HEK293 (cell line): Measurements from ENCODE around the gene KLHL17.
A peak's percentile ranks its signal among the peaks of the same experiment; 100 is the strongest.

ENCODE experiments used
- BCL11B ChIP-seq: fragments of 450-650 bp; formaldehyde crosslinking; IDR thresholded peaks from 2 replicates; pipeline ENCODE4 v1.5.1; 2016; ENCODE audit warnings: low read depth, missing biosample characterization, missing genetic modification characterization
- GLI4 ChIP-seq: fragments of 450-650 bp; formaldehyde crosslinking; IDR thresholded peaks from 2 replicates; pipeline ENCODE4 v1.5.1; 2016; ENCODE audit warnings: missing biosample characterization, missing genetic modification characterization
- GLIS2 ChIP-seq: fragments of 450-650 bp; formaldehyde crosslinking; IDR thresholded peaks from 2 replicates; pipeline ENCODE4 v1.5.1; 2016; ENCODE audit warnings: missing biosample characterization, missing genetic modification characterization
- INSM2 ChIP-seq: fragments of 450-650 bp; formaldehyde crosslinking; IDR thresholded peaks from 2 replicates; pipeline ENCODE4 v1.5.1; 2016; ENCODE audit warnings: missing biosample characterization, missing genetic modification characterization
- MYNN ChIP-seq: fragments of 450-650 bp; formaldehyde crosslinking; IDR thresholded peaks from 2 replicates; pipeline ENCODE4 v1.5.1; 2016; ENCODE audit warnings: missing biosample characterization, missing genetic modification characterization, borderline replicate concordance
- OSR2 ChIP-seq: fragments of 450-650 bp; formaldehyde crosslinking; IDR thresholded peaks from 2 replicates; pipeline ENCODE4 v1.5.1; 2016; ENCODE audit warnings: missing biosample characterization, missing genetic modification characterization
- TCF7L2 ChIP-seq: IDR thresholded peaks from 2 replicates; pipeline ENCODE4 v1.6.1; 2011; ENCODE audit warnings: low read depth, mild to moderate bottlenecking, inconsistent platforms, low read length, moderate library complexity, borderline replicate concordance
- WT1 ChIP-seq: fragments of 450-650 bp; formaldehyde crosslinking; IDR thresholded peaks from 2 replicates; pipeline ENCODE4 v1.5.1; 2016; ENCODE audit warnings: missing biosample characterization, missing genetic modification characterization
- ZBTB17 ChIP-seq: fragments of 450-650 bp; formaldehyde crosslinking; IDR thresholded peaks from 2 replicates; pipeline ENCODE4 v1.5.1; 2016; ENCODE audit warnings: missing biosample characterization, missing genetic modification characterization
- ZBTB26 ChIP-seq: fragments of 450-650 bp; formaldehyde crosslinking; optimal IDR thresholded peaks from 2 replicates; pipeline ENCODE3; 2016; ENCODE audit warnings: missing biosample characterization, mild to moderate bottlenecking, missing genetic modification characterization
- ZBTB7A ChIP-seq: fragments of 450-650 bp; formaldehyde crosslinking; IDR thresholded peaks from 2 replicates; pipeline ENCODE4 v1.5.1; 2016; ENCODE audit warnings: low read depth, missing biosample characterization, missing genetic modification characterization
- ZFHX2 ChIP-seq: fragments of 450-650 bp; formaldehyde crosslinking; conservative IDR thresholded peaks from 2 replicates; pipeline ENCODE4 v1.5.1; 2016; ENCODE audit warnings: missing biosample characterization, missing genetic modification characterization
- ZFP37 ChIP-seq: fragments of 450-650 bp; formaldehyde crosslinking; IDR thresholded peaks from 2 replicates; pipeline ENCODE4 v1.5.1; 2016; ENCODE audit warnings: missing biosample characterization, missing genetic modification characterization
- ZFP69B ChIP-seq: fragments of 450-650 bp; formaldehyde crosslinking; IDR thresholded peaks from 2 replicates; pipeline ENCODE4 v1.5.1; 2016; ENCODE audit warnings: missing biosample characterization, missing genetic modification characterization
- ZNF155 ChIP-seq: fragments of 450-650 bp; formaldehyde crosslinking; IDR thresholded peaks from 2 replicates; pipeline ENCODE4 v1.5.1; 2016; ENCODE audit warnings: missing biosample characterization, missing genetic modification characterization
- ZNF19 ChIP-seq: fragments of 450-650 bp; formaldehyde crosslinking; IDR thresholded peaks from 2 replicates; pipeline ENCODE4; 2016; ENCODE audit warnings: missing biosample characterization, missing genetic modification characterization, low read depth
- ZNF24 ChIP-seq: fragments of 450-650 bp; formaldehyde crosslinking; IDR thresholded peaks from 2 replicates; pipeline ENCODE4 v1.5.1; 2016; ENCODE audit warnings: missing biosample characterization, missing genetic modification characterization
- ZNF391 ChIP-seq: fragments of 450-650 bp; formaldehyde crosslinking; IDR thresholded peaks from 2 replicates; pipeline ENCODE4 v1.5.1; 2016; ENCODE audit warnings: low read depth, missing biosample characterization, missing genetic modification characterization, borderline replicate concordance
- ZNF394 ChIP-seq: fragments of 450-650 bp; formaldehyde crosslinking; IDR thresholded peaks from 2 replicates; pipeline ENCODE4 v1.5.1; 2016; ENCODE audit warnings: missing biosample characterization, missing genetic modification characterization, mild to moderate bottlenecking, moderate library complexity, borderline replicate concordance
- ZNF398 ChIP-seq: fragments of 450-650 bp; formaldehyde crosslinking; IDR thresholded peaks from 2 replicates; pipeline ENCODE4 v1.5.1; 2017; ENCODE audit warnings: missing biosample characterization, missing genetic modification characterization
- ZNF501 ChIP-seq: fragments of 450-650 bp; formaldehyde crosslinking; IDR thresholded peaks from 2 replicates; pipeline ENCODE4 v1.5.1; 2016; ENCODE audit warnings: missing biosample characterization, missing genetic modification characterization
- ZNF510 ChIP-seq: fragments of 450-650 bp; formaldehyde crosslinking; IDR thresholded peaks from 2 replicates; pipeline ENCODE4 v1.5.1; 2018; ENCODE audit warnings: mild to moderate bottlenecking, missing genetic modification characterization, missing biosample characterization; ENCODE audit not compliant: insufficient replicate concordance
- ZNF529 ChIP-seq: fragments of 450-650 bp; formaldehyde crosslinking; IDR thresholded peaks from 2 replicates; pipeline ENCODE4 v1.5.1; 2017; ENCODE audit warnings: missing genetic modification characterization, missing biosample characterization; ENCODE audit not compliant: insufficient replicate concordance
- ZNF768 ChIP-seq: fragments of 450-650 bp; formaldehyde crosslinking; IDR thresholded peaks from 2 replicates; pipeline ENCODE4 v1.5.1; 2018; ENCODE audit warnings: missing biosample characterization, mild to moderate bottlenecking, missing genetic modification characterization
- ZNF776 ChIP-seq: fragments of 450-650 bp; formaldehyde crosslinking; IDR thresholded peaks from 2 replicates; pipeline ENCODE4 v1.5.0; 2017; ENCODE audit warnings: missing biosample characterization, missing genetic modification characterization, borderline replicate concordance
- ZNF777 ChIP-seq: fragments of 450-650 bp; formaldehyde crosslinking; IDR thresholded peaks from 2 replicates; pipeline ENCODE4 v1.5.1; 2017; ENCODE audit warnings: missing biosample characterization, missing genetic modification characterization, borderline replicate concordance
- ZSCAN5A ChIP-seq: fragments of 450-650 bp; formaldehyde crosslinking; IDR thresholded peaks from 2 replicates; pipeline ENCODE4 v1.5.1; 2016; ENCODE audit warnings: missing biosample characterization, missing genetic modification characterization
- TF ChIP-seq, protein P1 (sequence below): fragments of 450-650 bp; formaldehyde crosslinking; IDR thresholded peaks from 2 replicates; pipeline ENCODE4 v1.5.1; 2016; ENCODE audit warnings: missing biosample characterization, missing genetic modification characterization, borderline replicate concordance
- TF ChIP-seq, protein P2 (sequence below): fragments of 450-650 bp; formaldehyde crosslinking; IDR thresholded peaks from 2 replicates; pipeline ENCODE4 v1.5.1; 2016; ENCODE audit warnings: missing biosample characterization, missing genetic modification characterization

KLHL17 gene

GRCh38 chr1:943545-944340 is 16.6 kb upstream of the KLHL17 start (continued):
- TF ChIP-seq INSM2 (no peak), ZNF529 (tag by site-specific recombination) (no peak), ZFP37 (tag by site-specific recombination) (no peak), ZNF19 (no peak), WT1 (tag by site-specific recombination) (no peak), ZBTB26 (tag by site-specific recombination) (no peak), ZFP69B (tag by site-specific recombination) (peak; percentile 93; the same call in 1 of the 2 replicates), ZBTB7A (tag by site-specific recombination) (no peak; the same call in 1 of the 2 replicates), ZSCAN5A (tag by site-specific recombination) (0 out of 2 replicates have a peak, but pooled peaks have one; percentile 19), ZNF777 (no peak), ZNF155 (tag by site-specific recombination) (no peak), ZNF398 (tag by site-specific recombination) (no peak), ZNF776 (tag by site-specific recombination) (no peak), ZNF510 (tag by site-specific recombination) (no peak), GLI4 (tag by site-specific recombination) (no peak), ZNF394 (peak; percentile 49; the same call in 1 of the 2 replicates), TCF7L2 (no peak), ZNF24 (no peak), MYNN (tag by site-specific recombination) (no peak), ZNF501 (tag by site-specific recombination) (no peak), ZNF768 (tag by site-specific recombination) (no peak), ZNF391 (tag by site-specific recombination) (0 out of 2 replicates have a peak, but pooled peaks have one; percentile 10), ZBTB17 (no peak), BCL11B (tag by site-specific recombination) (peak; percentile 89), GLIS2 (tag by site-specific recombination) (peak; percentile 84), ZFHX2 (tag by site-specific recombination) (0 out of 2 replicates have a peak, but pooled peaks have one; percentile 6), OSR2 (tag by site-specific recombination) (peak; percentile 31; the same call in 1 of the 2 replicates)
- TF ChIP-seq, protein P1, sequence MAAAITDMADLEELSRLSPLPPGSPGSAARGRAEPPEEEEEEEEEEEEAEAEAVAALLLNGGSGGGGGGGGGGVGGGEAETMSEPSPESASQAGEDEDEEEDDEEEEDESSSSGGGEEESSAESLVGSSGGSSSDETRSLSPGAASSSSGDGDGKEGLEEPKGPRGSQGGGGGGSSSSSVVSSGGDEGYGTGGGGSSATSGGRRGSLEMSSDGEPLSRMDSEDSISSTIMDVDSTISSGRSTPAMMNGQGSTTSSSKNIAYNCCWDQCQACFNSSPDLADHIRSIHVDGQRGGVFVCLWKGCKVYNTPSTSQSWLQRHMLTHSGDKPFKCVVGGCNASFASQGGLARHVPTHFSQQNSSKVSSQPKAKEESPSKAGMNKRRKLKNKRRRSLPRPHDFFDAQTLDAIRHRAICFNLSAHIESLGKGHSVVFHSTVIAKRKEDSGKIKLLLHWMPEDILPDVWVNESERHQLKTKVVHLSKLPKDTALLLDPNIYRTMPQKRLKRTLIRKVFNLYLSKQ (tag by site-specific recombination) = no peak
- TF ChIP-seq, protein P2, sequence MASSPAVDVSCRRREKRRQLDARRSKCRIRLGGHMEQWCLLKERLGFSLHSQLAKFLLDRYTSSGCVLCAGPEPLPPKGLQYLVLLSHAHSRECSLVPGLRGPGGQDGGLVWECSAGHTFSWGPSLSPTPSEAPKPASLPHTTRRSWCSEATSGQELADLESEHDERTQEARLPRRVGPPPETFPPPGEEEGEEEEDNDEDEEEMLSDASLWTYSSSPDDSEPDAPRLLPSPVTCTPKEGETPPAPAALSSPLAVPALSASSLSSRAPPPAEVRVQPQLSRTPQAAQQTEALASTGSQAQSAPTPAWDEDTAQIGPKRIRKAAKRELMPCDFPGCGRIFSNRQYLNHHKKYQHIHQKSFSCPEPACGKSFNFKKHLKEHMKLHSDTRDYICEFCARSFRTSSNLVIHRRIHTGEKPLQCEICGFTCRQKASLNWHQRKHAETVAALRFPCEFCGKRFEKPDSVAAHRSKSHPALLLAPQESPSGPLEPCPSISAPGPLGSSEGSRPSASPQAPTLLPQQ (tag by site-specific recombination) = peak; percentile 88
